SK-N-SH treated with all-trans-retinoic acid at 6 μM for 48 hours (cell line): ENCODE results near the gene SRRM3.
"Not testable (repeated sequence)": the region's sequence is repeated elsewhere in the genome, so short reads cannot be mapped to it uniquely, and the experiment has no call there.

ENCODE experiments used
- ATAC-seq: fragments of 200-7000 bp; cut with Tn5 transposase; 3 replicates; pipeline ENCODE4 v1.9.1; 2020; ENCODE audit warnings: mild to moderate bottlenecking, moderate library complexity
- ARNTL ChIP-seq: fragments of 450-650 bp; formaldehyde crosslinking; IDR thresholded peaks from 2 replicates; pipeline ENCODE4 v1.5.0; 2020; ENCODE audit warnings: low read depth, mild to moderate bottlenecking, moderate library complexity, borderline replicate concordance
- CREB5 ChIP-seq: fragments of 250-450 bp; sonication (Bioruptor Pico); IDR thresholded peaks from 2 replicates; pipeline ENCODE4 v1.5.1; 2020; ENCODE audit warnings: low read depth, mild to moderate bottlenecking, moderate library complexity
- CSDC2 ChIP-seq: fragments of 250-450 bp; sonication (Bioruptor Pico); IDR thresholded peaks from 2 replicates; pipeline ENCODE4 v1.5.0; 2020; ENCODE audit warnings: mild to moderate bottlenecking, moderate library complexity
- CSRNP3 ChIP-seq: fragments of 250-450 bp; sonication (Bioruptor Pico); IDR thresholded peaks from 2 replicates; pipeline ENCODE4 v1.5.1; 2021; ENCODE audit warnings: mild to moderate bottlenecking, moderate library complexity
- ESRRG ChIP-seq: fragments of 250-450 bp; sonication (Bioruptor Pico); IDR thresholded peaks from 2 replicates; pipeline ENCODE4 v1.6.1; 2021; ENCODE audit warnings: mild to moderate bottlenecking
- GLIS3 ChIP-seq: fragments of 250-450 bp; sonication (Bioruptor Pico); IDR thresholded peaks from 2 replicates; pipeline ENCODE4 v1.5.0; 2020; ENCODE audit warnings: mild to moderate bottlenecking, moderate library complexity
- ISL1 ChIP-seq: fragments of 250-450 bp; sonication (Bioruptor Pico); IDR thresholded peaks from 2 replicates; pipeline ENCODE4 v2.1.2; 2022; ENCODE audit warnings: mild to moderate bottlenecking, moderate library complexity
- OSR1 ChIP-seq: fragments of 250-450 bp; sonication (Bioruptor Pico); IDR thresholded peaks from 2 replicates; pipeline ENCODE4 v1.8.0; 2022; ENCODE audit warnings: moderate library complexity, mild to moderate bottlenecking, inconsistent platforms
- PATZ1 ChIP-seq: fragments of 250-450 bp; sonication (Bioruptor Pico); IDR thresholded peaks from 2 replicates; pipeline ENCODE4 v1.8.0; 2020; ENCODE audit warnings: mild to moderate bottlenecking, moderate library complexity, borderline replicate concordance
- POU6F1 ChIP-seq: fragments of 250-450 bp; sonication (Bioruptor Pico); IDR thresholded peaks from 2 replicates; pipeline ENCODE4 v1.8.0; 2021; ENCODE audit warnings: low read depth, mild to moderate bottlenecking, moderate library complexity, borderline replicate concordance
- PPARA ChIP-seq: fragments of 250-450 bp; sonication (Bioruptor Pico); IDR thresholded peaks from 2 replicates; pipeline ENCODE4 v1.5.0; 2020; ENCODE audit warnings: mild to moderate bottlenecking, borderline replicate concordance
- RARB ChIP-seq: fragments of 250-450 bp; sonication (Bioruptor Pico); IDR thresholded peaks from 2 replicates; pipeline ENCODE4 v1.8.0; 2021; ENCODE audit warnings: mild to moderate bottlenecking, moderate library complexity
- TCF4 ChIP-seq: fragments of 250-450 bp; sonication (Bioruptor Pico); IDR thresholded peaks from 2 replicates; pipeline ENCODE4 v1.8.0; 2021; ENCODE audit warnings: mild to moderate bottlenecking, moderate library complexity, borderline replicate concordance
- TOX ChIP-seq: fragments of 250-450 bp; sonication (Bioruptor Pico); IDR thresholded peaks from 2 replicates; pipeline ENCODE4 v1.8.0; 2021; ENCODE audit warnings: mild to moderate bottlenecking, moderate library complexity, borderline replicate concordance
- ZFP3 ChIP-seq: fragments of 250-450 bp; sonication (Bioruptor Pico); IDR thresholded peaks from 2 replicates; pipeline ENCODE4 v1.5.0; 2020; ENCODE audit warnings: mild to moderate bottlenecking, moderate library complexity
- ZFP30 ChIP-seq: fragments of 450-650 bp; formaldehyde crosslinking; IDR thresholded peaks from 2 replicates; pipeline ENCODE4 v1.5.0; 2022; ENCODE audit warnings: mild to moderate bottlenecking, moderate library complexity
- ZNF565 ChIP-seq: fragments of 450-650 bp; formaldehyde crosslinking; conservative IDR thresholded peaks from 2 replicates; pipeline ENCODE4 v1.5.0; 2020; ENCODE audit warnings: low read depth, mild to moderate bottlenecking, moderate library complexity
- ZNF70 ChIP-seq: fragments of 450-650 bp; formaldehyde crosslinking; IDR thresholded peaks from 2 replicates; pipeline ENCODE4 v1.5.0; 2020; ENCODE audit warnings: mild to moderate bottlenecking, moderate library complexity
- ZNF8 ChIP-seq: fragments of 450-650 bp; formaldehyde crosslinking; IDR thresholded peaks from 2 replicates; pipeline ENCODE4 v1.5.0; 2020; ENCODE audit warnings: mild to moderate bottlenecking, moderate library complexity

Gene SRRM3

GRCh38 chr7:76225951-76226350 is 24.3 kb downstream of the SRRM3 start (continued):
- TF ChIP-seq PATZ1 (CRISPR knock-in tag): no peak
- no peak for TF ChIP-seq ZFP3 (CRISPR knock-in tag)
- TF ChIP-seq GLIS3 (CRISPR knock-in tag): no peak
- TF ChIP-seq ISL1: no peak
- no peak for TF ChIP-seq ESRRG (CRISPR knock-in tag)
- no peak for TF ChIP-seq PPARA (CRISPR knock-in tag)

GRCh38 chr7:76226878-76227423 is 25.3 kb downstream of the SRRM3 start:
- not testable (repeated sequence) for ATAC-seq

GRCh38 chr7:76230214-76230613 is 28.5 kb downstream of the SRRM3 start:
- ATAC-seq: no peak
- TF ChIP-seq POU6F1 (CRISPR knock-in tag) (no peak), TOX (CRISPR knock-in tag) (no peak), GLIS3 (CRISPR knock-in tag) (no peak), ZFP30 (CRISPR knock-in tag) (no peak), CSDC2 (CRISPR knock-in tag) (no peak), RARB (no peak), ZFP3 (CRISPR knock-in tag) (no peak), ZNF8 (CRISPR knock-in tag) (no peak), ZNF565 (CRISPR knock-in tag) (no peak), ARNTL (CRISPR knock-in tag) (no peak), TCF4 (no peak)

GRCh38 chr7:76231071-76231470 is 29.4 kb downstream of the SRRM3 start:
- no peak for ATAC-seq

More at GRCh38 chr7:76231071-76231470, 29.4 kb downstream of the SRRM3 start:
- TF ChIP-seq TOX (CRISPR knock-in tag): no peak
- TF ChIP-seq PATZ1 (CRISPR knock-in tag): no peak
- TF ChIP-seq ZNF565 (CRISPR knock-in tag): no peak
- TF ChIP-seq CSRNP3 (CRISPR knock-in tag): no peak
- no peak for TF ChIP-seq OSR1 (CRISPR knock-in tag)
- no peak for TF ChIP-seq ZNF8 (CRISPR knock-in tag)
- TF ChIP-seq RARB: no peak
- TF ChIP-seq POU6F1 (CRISPR knock-in tag): no peak
- TF ChIP-seq CREB5 (CRISPR knock-in tag): no peak
- no peak for TF ChIP-seq ZNF70 (CRISPR knock-in tag)
- no peak for TF ChIP-seq ESRRG (CRISPR knock-in tag)
